ENCODE measurements around the gene NDUFAB1.
"Not testable (repeated sequence)": the region's sequence is repeated elsewhere in the genome, so short reads cannot be mapped to it uniquely, and the experiment has no call there.

Gene NDUFAB1

DNA sequence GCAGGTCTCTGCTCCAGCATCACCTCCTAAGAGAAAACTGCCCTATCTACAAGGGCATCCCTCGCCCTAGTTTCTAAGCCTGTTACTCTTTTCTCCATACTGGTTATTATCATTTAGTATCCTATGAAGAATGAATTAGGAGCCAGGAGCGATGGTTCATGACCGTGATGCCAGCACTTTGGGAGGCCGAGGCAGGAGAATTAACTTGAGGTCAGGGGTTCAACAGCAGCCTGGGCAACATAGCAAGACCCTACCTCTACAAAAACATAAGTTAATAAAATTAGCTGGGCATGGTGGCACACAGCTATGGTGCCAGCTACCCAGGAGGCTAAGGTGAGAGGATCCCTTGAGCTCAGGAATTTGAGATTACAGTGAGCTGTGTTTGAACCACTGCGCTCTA, 46.2 kb downstream of the NDUFAB1 start:
- no peak for DNase-seq

GRCh38 chr16:23544436-23544835, 51.7 kb downstream of the NDUFAB1 start:
- no peak for DNase-seq

GRCh38 chr16:23540817-23541178, 55.3 kb downstream of the NDUFAB1 start:
- DNase-seq, result not testable (repeated sequence)

DNA sequence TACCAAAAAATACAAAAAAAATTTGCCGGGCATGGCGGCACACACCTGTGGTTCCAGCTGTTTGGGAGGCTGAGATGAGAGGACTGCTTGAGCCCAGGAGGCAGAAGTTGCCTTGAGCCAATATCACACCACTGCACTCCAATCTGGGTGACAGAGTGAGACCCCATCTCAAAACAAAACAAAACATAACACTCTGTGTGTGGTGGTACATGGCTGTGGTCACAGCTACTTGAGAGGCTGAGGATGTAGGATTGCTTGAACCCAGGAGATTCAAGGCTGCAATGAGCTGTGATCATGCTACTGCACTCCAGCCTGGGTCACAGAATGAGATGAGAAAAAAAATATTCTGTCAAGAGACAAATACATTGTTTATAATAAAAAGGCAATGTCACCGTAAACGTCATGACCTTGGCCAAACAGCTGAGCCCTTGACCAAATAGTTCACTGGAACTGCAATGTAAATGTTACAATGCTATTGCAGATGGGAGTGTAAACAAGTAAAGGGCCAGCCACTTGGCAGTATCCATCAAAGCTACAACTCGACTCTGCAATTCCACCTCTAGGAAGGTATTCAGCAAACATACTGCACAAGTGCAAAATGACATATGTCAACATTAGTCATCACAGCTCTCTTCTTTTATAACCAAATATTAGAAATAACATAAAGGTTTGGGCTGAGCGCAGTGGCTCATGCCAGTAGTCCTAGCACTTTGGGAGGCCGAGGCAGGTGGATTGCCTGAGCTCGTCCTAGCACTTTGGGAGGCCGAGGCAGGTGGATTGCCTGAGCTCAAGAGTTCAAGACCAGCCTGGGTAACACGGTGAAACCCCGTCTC, 55.9 kb downstream of the NDUFAB1 start:
- DNase-seq, result no peak

GRCh38 chr16:23538919-23539278, 57.2 kb downstream of the NDUFAB1 start:
- DNase-seq, result no peak

GRCh38 chr16:23537390-23537789, 58.7 kb downstream of the NDUFAB1 start:
- DNase-seq, result no peak

GRCh38 chr16:23535901-23536300, 60.2 kb downstream of the NDUFAB1 start:
- no peak for DNase-seq

DNA sequence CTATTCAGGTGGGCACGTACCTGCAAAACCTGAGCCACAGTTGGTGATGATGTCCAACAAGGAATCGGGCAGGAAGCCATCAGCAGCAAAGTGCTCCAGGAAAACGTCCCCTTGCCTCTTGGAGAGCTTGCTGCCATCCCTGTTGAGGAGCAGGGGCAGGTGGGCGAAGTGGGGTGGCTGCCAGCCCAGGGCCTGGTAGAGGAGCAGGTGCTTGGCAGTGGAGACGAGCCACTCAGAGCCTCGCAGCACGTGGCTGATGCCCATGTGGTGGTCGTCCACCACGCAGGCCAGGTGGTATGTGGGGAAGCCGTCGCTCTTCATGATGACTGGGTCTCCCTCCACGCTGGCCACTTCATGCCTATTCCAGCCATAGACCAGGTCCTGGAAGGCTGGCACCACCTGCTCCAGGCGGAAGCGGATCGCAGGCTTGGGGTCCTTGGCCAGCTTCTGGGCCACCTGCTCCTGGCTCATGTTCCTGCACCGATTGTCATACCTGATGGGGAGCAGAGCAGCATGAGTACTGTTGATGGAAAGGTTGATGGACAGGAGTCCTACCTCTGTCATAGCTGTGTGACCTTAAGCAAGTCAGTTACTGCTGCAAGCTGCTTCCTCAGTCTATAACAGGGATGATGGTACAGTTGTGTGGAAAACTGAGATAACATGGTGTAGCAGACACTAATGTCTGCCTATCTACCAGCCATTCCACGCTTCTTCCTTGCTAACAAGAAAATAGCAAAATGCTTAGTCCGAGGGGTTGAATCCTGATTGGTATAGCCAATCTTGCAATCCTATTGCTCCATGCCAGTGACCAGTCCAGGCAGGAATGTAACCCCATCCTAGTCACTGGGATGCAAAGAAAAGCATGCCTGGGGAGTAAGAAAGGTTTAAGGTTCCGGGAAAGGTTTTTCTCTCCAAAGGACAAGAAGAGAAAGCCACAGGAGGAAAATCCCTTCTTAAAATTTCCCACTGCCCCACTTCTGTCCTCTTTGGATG, 61.0 kb downstream of the NDUFAB1 start:
- DNase-seq, result no peak

GRCh38 chr16:23532448-23532847, 63.7 kb downstream of the NDUFAB1 start:
- no peak for DNase-seq
